ENCODE measurements around the gene ITGA11.

ITGA11 gene

GRCh38 chr15:68325726-68326125 is 106.2 kb downstream of the ITGA11 start:
- no peak for DNase-seq

GRCh38 chr15:68322796-68323195 is 109.2 kb downstream of the ITGA11 start:
- no peak for DNase-seq

GRCh38 chr15:68321229-68321628 is 110.7 kb downstream of the ITGA11 start:
- DNase-seq, result no peak

DNA sequence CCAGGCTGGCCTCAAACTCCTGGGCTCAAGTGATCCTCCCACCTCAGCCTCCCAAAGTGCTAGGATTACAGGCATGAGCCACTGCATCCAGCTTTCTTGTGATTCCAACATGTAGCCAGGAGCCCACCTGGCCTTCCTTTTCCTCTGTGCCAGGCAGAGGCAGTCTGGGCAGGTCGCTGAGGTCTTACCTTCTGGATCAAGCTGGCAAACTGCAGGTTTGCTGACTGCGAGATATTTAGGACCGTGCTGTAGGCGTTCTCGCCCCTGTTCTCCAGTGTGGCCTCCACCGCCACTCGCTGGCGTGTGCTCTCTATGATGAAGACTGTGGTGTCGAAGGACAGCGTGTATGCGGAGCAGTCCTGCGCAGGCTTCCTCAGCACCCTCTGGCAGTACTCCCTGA is 112.0 kb downstream of the ITGA11 start:
- DNase-seq, result no peak

DNA sequence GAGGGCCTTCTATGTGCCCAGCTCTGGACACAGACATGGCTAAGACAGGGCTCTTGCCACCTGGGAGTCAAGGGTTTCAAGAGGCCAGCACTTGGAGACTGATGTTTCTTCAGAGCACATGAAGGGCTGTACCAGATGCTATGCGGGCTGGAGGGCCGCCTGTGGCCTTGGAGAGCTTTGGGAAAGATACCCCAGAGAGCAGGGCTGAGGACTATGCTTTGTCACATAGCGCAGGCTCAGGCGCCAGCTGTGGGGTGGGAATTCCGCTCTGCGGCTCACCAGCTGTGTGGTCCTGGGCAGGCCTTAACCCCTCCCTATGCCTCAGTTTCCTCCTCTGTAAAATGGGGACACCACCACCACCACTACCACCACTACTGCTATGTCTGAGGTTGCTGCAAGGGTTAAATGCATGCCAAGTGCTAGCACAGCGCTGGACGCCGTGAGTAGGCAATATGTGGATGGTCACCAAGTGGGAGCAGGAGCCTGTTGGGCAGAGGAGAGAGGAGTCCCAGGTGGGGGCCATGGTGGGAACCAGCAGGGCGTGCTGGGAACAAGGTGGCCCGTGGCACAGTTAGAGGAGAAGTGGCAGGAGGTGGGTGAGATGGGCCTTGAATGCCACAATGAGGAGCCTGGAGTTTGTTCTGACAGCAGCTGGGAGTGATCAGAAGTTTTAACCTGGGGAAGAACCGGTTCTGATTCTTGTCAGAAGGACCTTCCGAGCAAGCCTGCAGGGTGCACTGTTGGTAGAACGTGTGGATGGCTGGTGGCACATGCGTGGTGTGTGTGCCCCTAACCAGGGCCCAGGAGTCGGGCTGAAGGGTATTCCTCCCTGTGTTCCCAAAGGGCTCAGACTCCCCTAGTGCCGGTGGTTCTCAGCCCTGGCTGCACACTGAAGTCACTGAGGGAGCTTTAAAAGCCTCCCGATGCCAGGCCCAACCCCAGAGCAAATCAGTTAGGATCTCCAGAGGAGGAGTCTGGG is 112.7 kb downstream of the ITGA11 start:
- DNase-seq, result no peak

GRCh38 chr15:68318008-68318835 is 113.7 kb downstream of the ITGA11 start:
- DNase-seq, result no peak

DNA sequence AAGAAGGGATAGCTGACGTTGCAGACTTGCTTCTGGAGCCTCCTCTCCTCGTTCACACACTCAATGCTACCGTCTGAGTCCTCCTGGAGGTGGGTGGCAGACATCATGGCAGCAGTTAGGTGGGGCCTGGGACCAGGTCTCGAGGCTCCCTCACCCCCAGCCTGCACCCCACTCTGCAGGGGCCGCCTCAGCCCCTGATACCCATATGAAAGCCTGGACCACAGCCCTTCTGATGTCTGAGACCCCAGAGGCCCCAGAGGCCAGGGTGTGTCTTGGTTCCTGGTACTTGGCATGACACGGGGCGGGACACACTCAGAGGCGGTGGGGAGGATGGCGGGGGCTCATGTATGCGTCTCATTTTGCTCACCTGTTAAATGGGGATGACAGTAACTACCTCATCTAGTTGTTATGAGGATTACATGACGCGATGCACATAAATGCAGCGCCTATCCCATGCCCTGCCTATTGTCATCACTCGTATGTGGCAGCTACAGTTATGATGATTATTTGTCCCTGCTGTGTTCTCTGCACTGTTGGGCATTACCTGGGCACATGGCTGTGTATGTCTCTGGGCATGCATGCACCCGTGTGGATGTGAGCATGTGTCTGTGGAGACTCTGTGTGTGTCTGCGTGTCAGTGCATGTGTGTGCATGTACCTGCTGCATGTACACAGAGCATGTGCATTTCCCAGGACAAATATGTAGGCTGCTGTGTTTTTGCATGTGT is 114.5 kb downstream of the ITGA11 start:
- DNase-seq, result no peak

GRCh38 chr15:68316061-68316804 is 115.7 kb downstream of the ITGA11 start:
- DNase-seq, result peak; percentile 48

GRCh38 chr15:68315495-68316031 is 116.4 kb downstream of the ITGA11 start:
- peak; percentile 53 for DNase-seq

DNA sequence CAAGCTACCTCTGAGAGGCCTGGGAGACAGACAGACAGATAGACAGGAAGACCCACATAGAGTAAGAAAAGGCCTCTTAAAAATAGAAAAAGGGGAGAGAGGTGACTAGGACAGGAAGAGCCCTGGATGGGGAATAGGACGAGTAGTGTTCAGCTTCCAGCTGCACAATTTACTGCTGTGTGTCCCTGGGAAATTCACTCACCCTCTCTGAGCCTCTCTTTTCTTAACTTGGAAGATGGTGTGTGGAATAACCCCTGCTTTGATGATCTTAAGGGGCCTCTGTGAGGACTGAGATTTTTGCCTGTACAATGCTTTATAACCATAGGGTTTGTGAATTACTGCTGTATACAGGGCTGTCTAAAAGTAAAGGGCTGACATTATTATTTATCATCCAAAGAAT is 116.9 kb downstream of the ITGA11 start:
- DNase-seq, result no peak

DNA sequence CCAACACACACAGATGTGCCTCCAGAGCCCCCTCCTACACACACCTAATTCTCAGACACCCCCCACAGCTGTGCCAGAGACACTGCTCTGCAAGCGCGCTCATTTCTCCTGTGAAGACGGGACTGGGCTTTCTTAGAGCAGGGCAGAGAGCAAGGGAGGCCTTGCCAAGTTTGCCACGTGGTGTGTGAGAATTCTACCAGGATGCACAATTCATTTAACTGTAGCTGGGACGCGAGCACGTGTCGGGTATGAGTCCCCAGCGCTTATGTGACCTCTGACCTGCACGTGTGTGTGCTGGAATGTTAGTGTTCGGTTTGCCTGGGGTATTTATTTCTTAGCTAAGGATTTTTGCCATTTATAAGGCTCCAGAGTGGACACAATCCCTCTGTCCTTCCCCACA is 117.4 kb downstream of the ITGA11 start:
- DNase-seq, result peak; percentile 54

- no peak for DNase-seq
Measured at GRCh38 chr15:68313501-68314410, 118.2 kb downstream of the ITGA11 start.

GRCh38 chr15:68312701-68313204 is 119.2 kb downstream of the ITGA11 start:
- DNase-seq, result no peak

- no peak for DNase-seq
Measured at GRCh38 chr15:68311859-68312557, 120.0 kb downstream of the ITGA11 start.

- DNase-seq, result no peak
Measured at GRCh38 chr15:68311464-68311835, 120.5 kb downstream of the ITGA11 start.

DNA sequence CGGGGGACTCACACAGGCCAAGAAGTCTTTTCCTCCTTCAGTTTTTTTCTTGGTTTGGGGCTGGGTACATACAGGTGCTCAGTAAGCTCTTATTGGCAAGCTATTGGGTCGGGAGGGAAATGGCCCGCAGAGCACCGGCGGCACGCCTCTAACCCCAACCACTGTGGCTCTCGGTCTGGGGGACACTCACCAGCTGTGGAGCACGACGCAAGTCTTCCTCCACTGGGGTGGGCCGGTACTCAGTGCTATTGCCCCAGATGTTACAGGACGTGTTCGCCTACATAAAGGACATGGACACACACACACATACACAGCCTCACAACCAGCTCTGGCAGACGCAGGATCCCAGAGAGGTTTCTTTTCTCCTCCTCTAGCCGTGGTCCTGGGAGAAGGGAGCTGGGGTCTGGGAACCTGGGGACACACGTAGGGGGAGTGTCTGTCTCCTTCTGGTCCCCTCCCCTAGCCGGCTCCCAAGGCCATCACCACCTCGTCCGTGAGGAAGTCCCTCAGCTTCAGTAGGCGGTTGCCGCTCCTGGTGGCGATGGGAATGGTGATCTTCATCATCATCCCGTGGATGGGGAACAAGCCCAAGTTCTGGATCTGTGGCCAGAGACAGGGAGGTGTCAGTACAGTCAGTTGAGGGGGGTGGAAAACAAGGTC is 121.0 kb downstream of the ITGA11 start:
- DNase-seq, result no peak

- DNase-seq, result peak; percentile 47
Measured at GRCh38 chr15:68310178-68310803, 121.7 kb downstream of the ITGA11 start.

GRCh38 chr15:68309024-68309423 is 122.9 kb downstream of the ITGA11 start:
- DNase-seq, result no peak
